HG03521 (cell line): ENCODE measurements around the gene RAB6B.
A peak's percentile ranks its signal among the peaks of the same experiment; 100 is the strongest.

Source experiments
- ATAC-seq: cut with Tn5 transposase; IDR thresholded peaks from one replicate; pipeline ENCODE4 v1.9.1; 2021; ENCODE audit warnings: mild to moderate bottlenecking, moderate library complexity; ENCODE audit not compliant: unreplicated experiment

RAB6B gene

GRCh38 chr3:133860519-133860918 is 35.2 kb downstream of the RAB6B start:
- no peak for ATAC-seq

- no peak for ATAC-seq
These were observed 36.1 kb downstream of the RAB6B start for GRCh38 chr3:133859381-133860234.

- no peak for ATAC-seq
These were observed 37.9 kb downstream of the RAB6B start for GRCh38 chr3:133857767-133858166.

- no peak for ATAC-seq
These were observed 39.4 kb downstream of the RAB6B start for GRCh38 chr3:133856316-133856715.

GRCh38 chr3:133855772-133856171 is 39.9 kb downstream of the RAB6B start:
- ATAC-seq: no peak

- ATAC-seq: no peak
These were observed 40.7 kb downstream of the RAB6B start for GRCh38 chr3:133855002-133855370.

GRCh38 chr3:133854264-133855001 is 41.2 kb downstream of the RAB6B start:
- no peak for ATAC-seq

GRCh38 chr3:133853925-133854227 is 41.8 kb downstream of the RAB6B start:
- ATAC-seq: no peak

GRCh38 chr3:133853063-133853924 is 42.4 kb downstream of the RAB6B start:
- no peak for ATAC-seq

- ATAC-seq: no peak
These were observed 43.8 kb downstream of the RAB6B start for GRCh38 chr3:133851931-133852330.

- peak; percentile 35 for ATAC-seq
These were observed 44.3 kb downstream of the RAB6B start for GRCh38 chr3:133851266-133851906.

- no peak for ATAC-seq
These were observed 45.6 kb downstream of the RAB6B start for GRCh38 chr3:133850034-133850433.

- no peak for ATAC-seq
These were observed 46.3 kb downstream of the RAB6B start for GRCh38 chr3:133849346-133849745.

GRCh38 chr3:133845127-133845526 is 50.6 kb downstream of the RAB6B start:
- ATAC-seq: no peak

- no peak for ATAC-seq
These were observed 52.0 kb downstream of the RAB6B start for GRCh38 chr3:133843634-133844033.

- no peak for ATAC-seq
These were observed 53.5 kb downstream of the RAB6B start for GRCh38 chr3:133842158-133842557.

GRCh38 chr3:133841196-133841595 is 54.5 kb downstream of the RAB6B start:
- no peak for ATAC-seq

- no peak for ATAC-seq
These were observed 54.9 kb downstream of the RAB6B start for GRCh38 chr3:133840767-133841166.

- ATAC-seq: no peak
These were observed 55.5 kb downstream of the RAB6B start for GRCh38 chr3:133840055-133840737.
